ENCODE data around the gene DOC2A.

DOC2A gene

GRCh38 chr16:29990034-29990433 lies 20.8 kb downstream of the DOC2A start:
- no peak for DNase-seq (ENCODE audit: low read depth in 3 of 3, low spot score in 1 of 3)

- DNase-seq (ENCODE audit: low read depth in 3 of 3, low spot score in 1 of 3): no peak
Observed at GRCh38 chr16:29989111-29989858, 21.5 kb downstream of the DOC2A start.

GRCh38 chr16:29988346-29989075 lies 22.3 kb downstream of the DOC2A start:
- no peak for DNase-seq (ENCODE audit: low read depth in 3 of 3, low spot score in 1 of 3)

GRCh38 chr16:29987371-29988085 lies 23.3 kb downstream of the DOC2A start:
- DNase-seq (ENCODE audit: low read depth in 3 of 3, low spot score in 1 of 3): no peak

GRCh38 chr16:29986931-29987330 lies 23.9 kb downstream of the DOC2A start:
- DNase-seq (ENCODE audit: low read depth in 3 of 3, low spot score in 1 of 3): no peak

GRCh38 chr16:29986231-29986630 lies 24.6 kb downstream of the DOC2A start:
- DNase-seq (ENCODE audit: low read depth in 3 of 3, low spot score in 1 of 3): no peak

- no peak for DNase-seq (ENCODE audit: low read depth in 3 of 3, low spot score in 1 of 3)
Observed at GRCh38 chr16:29985271-29985811, 25.5 kb downstream of the DOC2A start.

- no peak for DNase-seq (ENCODE audit: low read depth in 3 of 3, low spot score in 1 of 3)
Observed at GRCh38 chr16:29984764-29985147, 26.1 kb downstream of the DOC2A start.

GRCh38 chr16:29984137-29984763 lies 26.6 kb downstream of the DOC2A start:
- no peak for DNase-seq (ENCODE audit: low read depth in 3 of 3, low spot score in 1 of 3)

GRCh38 chr16:29983420-29984136 lies 27.2 kb downstream of the DOC2A start:
- DNase-seq (ENCODE audit: low read depth in 3 of 3, low spot score in 1 of 3): no peak

- no peak for DNase-seq (ENCODE audit: low read depth in 3 of 3, low spot score in 1 of 3)
Observed at GRCh38 chr16:29982560-29983419, 28.0 kb downstream of the DOC2A start.

GRCh38 chr16:29978564-29979270 lies 32.1 kb downstream of the DOC2A start:
- DNase-seq (ENCODE audit: low read depth in 3 of 3, low spot score in 1 of 3): no peak

GRCh38 chr16:29978081-29978480 lies 32.7 kb downstream of the DOC2A start:
- DNase-seq (ENCODE audit: low read depth in 3 of 3, low spot score in 1 of 3): no peak

- DNase-seq (ENCODE audit: low read depth in 3 of 3, low spot score in 1 of 3): no peak
Observed at GRCh38 chr16:29977063-29977825, 33.6 kb downstream of the DOC2A start.

GRCh38 chr16:29975811-29976511 lies 34.9 kb downstream of the DOC2A start:
- DNase-seq (ENCODE audit: low read depth in 3 of 3, low spot score in 1 of 3): no peak

GRCh38 chr16:29975134-29975538 lies 35.7 kb downstream of the DOC2A start:
- no peak for DNase-seq (ENCODE audit: low read depth in 3 of 3, low spot score in 1 of 3)

- DNase-seq (ENCODE audit: low read depth in 3 of 3, low spot score in 1 of 3): no peak
Observed at GRCh38 chr16:29974291-29975133, 36.3 kb downstream of the DOC2A start.

Measured in stimulated activated CD4-positive, alpha-beta T cell treated with anti-CD3 and anti-CD28 coated beads, TNF-alpha, amount 100 ng/mL, for 1 hour (primary cell).